Endothelial cell of umbilical vein (primary cell): Measurements from ENCODE around the gene CTDSPL. TPM values are rescaled to one million over a fixed set of nuclear protein-coding genes. Genes with fewer than 3 reads are reported as not detected.

Experiments
- BruUV-seq: library from RNA; stranded (reverse); fragments of 400-500 nt; replicated peaks from 2 replicates; lab custom pipeline; 2021; lab: Mats Ljungman, UMichigan
- CTCF ChIA-PET: fragments of 300-600, 350-600 bp; sonication (Branson Sonifier 250); formaldehyde crosslinking; loops from one replicate; lab custom pipeline; 2021; ENCODE audit warnings: antibody characterized with exemption, inconsistent platforms; lab: Charles Lee
- POLR2A ChIA-PET: fragments of 300-600, 350-600 bp; sonication (Branson Sonifier 250); formaldehyde crosslinking; loops from one replicate; lab custom pipeline; 2021; ENCODE audit warnings: antibody characterized with exemption, inconsistent platforms; lab: Charles Lee
- DNase-seq: peaks from one replicate; pipeline ENCODE4 v3.0.0-alpha.2; 2011; ENCODE audit warnings: low read depth, low spot score
- FAIRE-seq: peaks from 2 replicates; lab custom pipeline; 2011; peaks lifted over from hg19 to GRCh38; lab: Jason Lieb, UNC
- H2AFZ ChIP-seq: 2 replicates; pipeline ENCODE4 v1.6.0; 2012; ENCODE audit warnings: low read depth, low read length, control low read depth, inconsistent platforms
- H3K27ac ChIP-seq: 2 replicates; pipeline ENCODE4 v1.5.1; 2011; ENCODE audit warnings: low read depth, mild to moderate bottlenecking, control low read depth, low read length, moderate library complexity; ENCODE audit not compliant: insufficient read depth
- H3K27me3 ChIP-seq, 2 experiments: 2 replicates each; pipeline versions ENCODE4 v1.6.0 to v1.6.1; 2011; ENCODE audit warnings: low read length in 2 of 2, mixed read lengths in 1 of 2; ENCODE audit not compliant: control insufficient read depth in 2 of 2, insufficient read depth in 2 of 2
- H3K36me3 ChIP-seq, 2 experiments: 2 replicates in 1 of 2; 3 replicates in 1 of 2; pipeline ENCODE4 v1.5.1; 2011; ENCODE audit warnings: low read length in 2 of 2, mild to moderate bottlenecking in 1 of 2, moderate library complexity in 1 of 2; ENCODE audit not compliant: control insufficient read depth in 2 of 2, insufficient read depth in 2 of 2; ENCODE audit errors: extremely low read depth in 1 of 2
- H3K4me1 ChIP-seq: 3 replicates; pipeline ENCODE4 v1.5.1; 2011; ENCODE audit warnings: mild to moderate bottlenecking, low read length; ENCODE audit not compliant: control insufficient read depth, insufficient read depth; ENCODE audit errors: extremely low read depth
- H3K4me2 ChIP-seq: 2 replicates; pipeline ENCODE4 v1.6.1; 2011; ENCODE audit warnings: low read length, control low read depth, mixed read lengths; ENCODE audit not compliant: insufficient read depth
- H3K4me3 ChIP-seq, 3 experiments: fragments of 200-600 bp in 1 of 3; sonication (generic), shearing (Covaris generic) in 1 of 3; replicated peaks in 1 of 3; 2 replicates each; pipeline ENCODE4 v1.5.1; 2011 to 2016; ENCODE audit warnings: control low read depth in 3 of 3, low read length in 3 of 3, mild to moderate bottlenecking in 2 of 3, inconsistent platforms in 1 of 3, low read depth in 1 of 3, moderate library complexity in 1 of 3; ENCODE audit not compliant: insufficient read depth in 1 of 3
- H3K79me2 ChIP-seq: 2 replicates; pipeline ENCODE4 v1.6.0; 2012; ENCODE audit warnings: low read length, inconsistent platforms; ENCODE audit not compliant: control insufficient read depth, insufficient read depth
- H3K9ac ChIP-seq: replicated peaks from 2 replicates; pipeline ENCODE3; 2011; ENCODE audit warnings: low read length, control low read depth; ENCODE audit not compliant: insufficient read depth; ENCODE audit errors: extremely low read depth
- H3K9me1 ChIP-seq: replicated peaks from 3 replicates; pipeline ENCODE4 v1.6.0; 2011; ENCODE audit warnings: mild to moderate bottlenecking, low read length; ENCODE audit not compliant: control insufficient read depth, insufficient read depth; ENCODE audit errors: extremely low read depth
- H3K9me3 ChIP-seq: replicated peaks from 2 replicates; pipeline ENCODE4 v1.5.1; 2012; ENCODE audit warnings: low read length, inconsistent platforms; ENCODE audit not compliant: control insufficient read depth, insufficient read depth
- H4K20me1 ChIP-seq: replicated peaks from 2 replicates; pipeline ENCODE3; 2011; ENCODE audit warnings: mild to moderate bottlenecking, low read length; ENCODE audit not compliant: control insufficient read depth, insufficient read depth; ENCODE audit errors: extremely low read depth
- EZH2 ChIP-seq: IDR thresholded peaks from 2 replicates; pipeline ENCODE4 v1.6.1; 2012; ENCODE audit warnings: borderline replicate concordance, low read depth, mild to moderate bottlenecking, moderate library complexity, low read length, inconsistent platforms; ENCODE audit not compliant: severe bottlenecking
- FOS ChIP-seq: IDR thresholded peaks from 2 replicates; pipeline ENCODE4 v1.6.1; 2011; ENCODE audit warnings: mild to moderate bottlenecking, low read length, moderate library complexity, borderline replicate concordance; ENCODE audit not compliant: insufficient read depth
- GATA2 ChIP-seq: IDR thresholded peaks from 2 replicates; pipeline ENCODE4 v1.7.0; 2011; ENCODE audit warnings: low read depth, mild to moderate bottlenecking, moderate library complexity, mixed read lengths, low read length; ENCODE audit not compliant: insufficient read length, insufficient read depth
- JUN ChIP-seq: IDR thresholded peaks from 2 replicates; pipeline ENCODE4 v1.6.1; 2011; ENCODE audit warnings: borderline replicate concordance, low read depth; ENCODE audit not compliant: insufficient read length, insufficient read depth
- MYC ChIP-seq: IDR thresholded peaks from one replicate; pipeline ENCODE4 v1.6.1; 2011; ENCODE audit warnings: mild to moderate bottlenecking, low read depth, low read length
- POLR2A ChIP-seq: IDR thresholded peaks from 2 replicates; pipeline ENCODE4 v1.6.1; 2012; ENCODE audit warnings: low read depth, mild to moderate bottlenecking, control low read depth, low read length
- POLR2AphosphoS5 ChIP-seq: IDR thresholded peaks from 2 replicates; pipeline ENCODE4 v1.6.1; 2012; ENCODE audit warnings: low read depth, mild to moderate bottlenecking, control low read depth, low read length, moderate library complexity; ENCODE audit not compliant: insufficient read depth
- dilution Hi-C: fragments of 300-500 bp; cut with MboI; formaldehyde crosslinking; loops from one replicate; pipeline ENCODE4 v1.15.0; 2019; ENCODE audit warnings: low sequenced_read_pairs; ENCODE audit not compliant: extremely low pct_ligation_motif_present
- intact Hi-C: fragments of 100-400 bp; cut with micrococcal nuclease; formaldehyde crosslinking; loops from one replicate; pipeline ENCODE4 v1.10.0; 2022
- polyA plus RNA-seq, 4 experiments: library from polyadenylated mRNA; depleted of rRNA in 3 of 4; stranded (reverse) in 3 of 4; unstranded in 1 of 4; fragments of >200 nt; gene quantifications; 2 replicates each; pipeline versions ENCODE4 v1.2.1 to v1.2.3, GENCODE V29; 2011 to 2012; ENCODE audit warnings: missing spikeins in 1 of 4
- total RNA-seq: library from RNA; stranded (reverse); gene quantifications from 2 replicates; pipeline ENCODE4 v1.2.3, GENCODE V29; 2021
- TF ChIP-seq, protein P1 (sequence below), 2 donors: IDR thresholded peaks; 1 replicate in 1 of 2; 2 replicates in 1 of 2; pipeline ENCODE4 v1.5.1; 2011; ENCODE audit warnings: low read length in 2 of 2, mild to moderate bottlenecking in 2 of 2, moderate library complexity in 2 of 2, control low read depth in 1 of 2, inconsistent platforms in 1 of 2, low read depth in 1 of 2; ENCODE audit not compliant: insufficient read depth in 1 of 2; ENCODE audit errors: extremely low read depth in 1 of 2
- TF ChIP-seq, protein P2 (sequence below): IDR thresholded peaks from 2 replicates; pipeline ENCODE4 v1.6.1; 2011; ENCODE audit not compliant: insufficient read depth, insufficient read length

CTDSPL gene
- total and polyA plus RNA-seq, 2 donors (not counting 3 experiments of a cell fraction or from before 2014, with no cell fraction given) = 30.1 to 43.2 TPM

DNA sequence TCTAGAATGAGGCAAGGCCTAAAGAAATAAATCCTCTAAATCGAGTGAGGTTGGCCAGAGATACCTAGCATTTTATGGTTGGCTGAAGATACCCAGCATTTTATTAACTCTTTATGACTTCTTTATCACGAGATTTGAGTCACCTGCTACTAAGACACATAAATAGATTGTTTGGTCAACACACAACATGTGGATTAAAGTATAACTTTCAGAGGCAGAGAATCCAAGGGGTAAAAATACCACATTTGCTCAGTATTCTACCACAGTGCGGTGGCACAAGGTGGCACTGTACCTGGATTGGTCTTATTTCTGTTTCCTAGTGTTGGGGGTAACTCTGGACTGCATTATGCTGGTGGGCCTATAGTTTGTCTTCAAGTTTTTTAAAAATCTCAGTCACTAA is 102.0 kb downstream of the CTDSPL start:
- Histone ChIP-seq H3K9me1 (no peaks in the 10 kb centered on the region), H3K4me2 (no peak overlapping the region), H2AFZ (no peak overlapping the region), H3K36me3 (no peaks in the 10 kb centered on the region), H3K27me3 (no peaks in the 10 kb centered on the region), H3K9ac (no peak overlapping the region), H4K20me1 (no peaks in the 10 kb centered on the region), H3K79me2 (no peaks in the 10 kb centered on the region), H3K27ac (no peak overlapping the region), H3K4me1 (peaks cover 16% of the 10 kb centered on the region), H3K9me3 (no peaks in the 10 kb centered on the region), H3K4me3 (no peak overlapping the region)
- ChIA-PET POLR2A (no interaction called here), CTCF (interaction anchor here (3.2 kb wide), 1 partner anchor 11 kb away, joined by 14 read pairs; no protein-coding TSS in a partner anchor)
- no peak for FAIRE-seq
- intact Hi-C loops = no loop called here
- TF ChIP-seq JUN (no peak), MYC (no peak), EZH2 (no peak), POLR2AphosphoS5 (no peak), POLR2A (no peak), FOS (no peak), GATA2 (no peak)
- TF ChIP-seq, protein P1, sequence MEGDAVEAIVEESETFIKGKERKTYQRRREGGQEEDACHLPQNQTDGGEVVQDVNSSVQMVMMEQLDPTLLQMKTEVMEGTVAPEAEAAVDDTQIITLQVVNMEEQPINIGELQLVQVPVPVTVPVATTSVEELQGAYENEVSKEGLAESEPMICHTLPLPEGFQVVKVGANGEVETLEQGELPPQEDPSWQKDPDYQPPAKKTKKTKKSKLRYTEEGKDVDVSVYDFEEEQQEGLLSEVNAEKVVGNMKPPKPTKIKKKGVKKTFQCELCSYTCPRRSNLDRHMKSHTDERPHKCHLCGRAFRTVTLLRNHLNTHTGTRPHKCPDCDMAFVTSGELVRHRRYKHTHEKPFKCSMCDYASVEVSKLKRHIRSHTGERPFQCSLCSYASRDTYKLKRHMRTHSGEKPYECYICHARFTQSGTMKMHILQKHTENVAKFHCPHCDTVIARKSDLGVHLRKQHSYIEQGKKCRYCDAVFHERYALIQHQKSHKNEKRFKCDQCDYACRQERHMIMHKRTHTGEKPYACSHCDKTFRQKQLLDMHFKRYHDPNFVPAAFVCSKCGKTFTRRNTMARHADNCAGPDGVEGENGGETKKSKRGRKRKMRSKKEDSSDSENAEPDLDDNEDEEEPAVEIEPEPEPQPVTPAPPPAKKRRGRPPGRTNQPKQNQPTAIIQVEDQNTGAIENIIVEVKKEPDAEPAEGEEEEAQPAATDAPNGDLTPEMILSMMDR (IDR thresholded peaks at IDR 0.05; ENCODE audit: extremely low read depth in 1 of 2, insufficient read depth in 1 of 2, low read depth in 1 of 2, low read length in 2 of 2) = no peak
- TF ChIP-seq, protein P2, sequence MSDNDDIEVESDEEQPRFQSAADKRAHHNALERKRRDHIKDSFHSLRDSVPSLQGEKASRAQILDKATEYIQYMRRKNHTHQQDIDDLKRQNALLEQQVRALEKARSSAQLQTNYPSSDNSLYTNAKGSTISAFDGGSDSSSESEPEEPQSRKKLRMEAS = no peak
- DNase-seq = no peak
- BruUV-seq = no TSS peak
- dilution Hi-C loops = no loop called here
